ENCODE results near the gene PAK6.

Gene PAK6

GRCh38 chr15:40241269-40242212 is 2.7 kb downstream of the PAK6 start:
- no peak for DNase-seq (ENCODE audit: low spot score)

DNA sequence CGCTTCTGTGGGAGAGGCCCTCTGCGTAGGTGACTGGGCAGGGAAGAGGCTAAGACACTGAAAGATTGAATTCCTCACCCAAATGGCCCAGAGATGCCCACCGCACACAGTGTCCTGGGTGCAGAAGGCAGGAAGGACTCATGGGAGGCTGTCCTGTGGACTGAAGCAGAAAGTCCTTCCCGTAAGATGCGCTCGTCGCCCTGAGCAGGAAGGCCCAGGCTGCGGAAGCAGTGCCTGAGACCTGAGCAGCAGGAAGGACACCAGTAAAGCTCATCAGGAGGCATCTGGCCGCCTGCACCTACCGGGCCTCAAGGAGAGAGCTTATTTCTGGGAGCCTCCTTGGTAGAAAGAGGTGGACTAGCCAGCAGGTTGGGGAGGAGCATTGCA is 3.3 kb downstream of the PAK6 start:
- no peak for DNase-seq (ENCODE audit: low spot score)

GRCh38 chr15:40242601-40243000 is 3.7 kb downstream of the PAK6 start:
- DNase-seq (ENCODE audit: low spot score): no peak

DNA sequence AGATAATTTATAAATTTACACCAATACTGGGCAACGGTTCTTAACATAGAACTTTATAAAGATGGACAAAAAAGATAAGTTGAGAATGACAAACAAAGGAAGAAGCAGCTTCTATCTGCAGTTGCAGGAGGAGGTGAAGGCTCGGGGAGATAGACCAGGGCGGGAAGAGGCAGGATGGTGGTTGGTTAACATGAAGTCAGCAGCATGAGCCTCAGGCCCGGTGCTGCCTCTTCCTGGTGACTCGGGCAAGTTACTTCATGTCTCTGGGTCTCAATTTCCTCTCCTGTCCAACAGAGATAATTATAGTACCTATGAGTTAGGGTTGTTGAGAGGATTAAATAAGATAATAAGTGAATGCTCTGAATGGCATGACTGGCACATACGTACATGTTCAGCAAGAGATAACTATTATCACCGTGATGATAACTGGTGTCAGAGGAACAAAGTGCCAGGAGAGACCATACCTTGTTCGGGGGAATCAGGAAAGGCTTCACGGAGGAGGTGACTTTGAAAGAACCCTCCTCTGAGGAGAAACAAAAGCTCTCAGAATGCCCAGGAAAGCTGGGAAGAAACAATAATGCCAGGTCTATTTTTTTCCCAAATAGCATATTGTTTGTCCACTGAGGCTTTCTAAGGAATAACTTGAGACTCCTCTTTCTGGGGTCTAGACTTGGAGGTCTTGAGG is 4.4 kb downstream of the PAK6 start:
- no peak for DNase-seq (ENCODE audit: low spot score)

GRCh38 chr15:40244961-40245523 is 6.2 kb downstream of the PAK6 start:
- no peak for DNase-seq (ENCODE audit: low spot score)

DNA sequence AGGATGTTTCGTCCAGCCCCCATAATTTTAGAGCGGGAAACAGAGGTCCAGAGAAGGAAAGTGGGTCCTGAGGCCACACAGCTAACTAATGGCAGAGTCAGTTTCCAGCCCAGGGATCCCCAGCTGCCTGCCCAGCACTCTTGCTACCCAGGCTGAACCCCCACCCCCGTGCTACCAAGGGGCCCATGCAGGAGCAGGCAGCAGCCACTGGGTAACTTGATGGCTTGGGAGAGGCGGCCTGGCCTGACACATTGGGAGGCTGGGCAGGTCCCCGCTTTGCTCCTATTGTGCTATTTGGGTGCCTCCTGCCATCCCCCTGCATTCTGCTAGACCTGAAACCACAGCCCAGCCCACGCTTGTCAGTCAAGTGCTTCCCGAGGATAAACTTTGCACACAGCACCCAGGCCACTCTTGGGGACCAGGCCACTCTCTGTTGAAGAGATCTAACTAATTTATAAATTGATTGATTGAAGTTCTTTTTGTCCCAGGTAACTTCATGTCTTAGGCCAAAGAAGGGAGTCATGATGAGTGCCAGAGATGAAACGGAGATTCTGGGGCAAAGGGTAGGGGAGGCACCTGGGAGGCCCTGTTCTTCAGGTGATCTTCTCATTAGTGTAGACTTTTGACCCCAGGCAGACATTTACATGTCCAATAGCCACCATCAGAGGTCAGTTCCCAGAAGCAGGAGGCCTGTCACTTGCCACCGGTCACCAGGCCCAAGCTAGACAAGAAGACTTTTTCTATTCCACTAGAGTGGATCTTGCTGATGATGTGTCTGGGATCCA is 7.0 kb downstream of the PAK6 start:
- DNase-seq (ENCODE audit: low spot score): no peak

DNA sequence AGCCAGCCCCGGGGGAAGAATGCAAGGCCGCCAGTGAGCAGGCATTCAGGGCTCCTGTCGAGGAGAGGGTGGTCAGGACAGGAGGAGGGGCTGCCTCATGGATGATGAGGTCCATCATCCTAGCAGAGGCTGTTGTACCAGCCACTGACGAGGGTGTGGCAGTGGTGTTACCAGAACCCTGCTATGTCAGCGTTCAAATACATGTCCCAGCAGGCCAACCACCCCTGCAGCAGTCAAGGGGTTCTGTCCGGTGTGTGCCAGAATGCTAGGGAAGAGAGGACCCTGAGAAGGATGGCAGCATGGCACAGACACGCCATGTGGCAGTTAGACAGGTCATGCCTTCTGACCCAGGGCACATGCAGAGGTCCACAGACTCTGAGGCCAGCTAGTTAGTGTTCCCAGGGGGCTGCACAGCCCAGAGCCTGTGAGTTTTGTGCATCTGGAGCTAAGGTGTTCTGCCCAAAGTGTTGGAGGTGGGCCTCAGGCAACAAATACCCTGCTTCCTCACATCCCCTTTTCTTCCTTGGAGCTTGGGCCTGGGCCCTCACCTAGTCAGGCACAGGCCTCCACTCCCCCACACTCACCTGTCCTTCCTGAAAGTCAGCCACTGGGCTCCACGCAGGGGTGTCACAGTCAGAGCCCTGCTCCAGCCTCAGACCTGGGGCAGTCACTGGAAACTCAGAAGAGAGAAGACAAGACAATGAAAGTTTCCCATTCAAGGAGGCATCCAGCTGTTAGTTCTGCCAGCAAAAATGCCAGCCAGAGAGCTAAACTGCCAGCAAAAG is 7.8 kb downstream of the PAK6 start:
- no peak for DNase-seq (ENCODE audit: low spot score)

DNA sequence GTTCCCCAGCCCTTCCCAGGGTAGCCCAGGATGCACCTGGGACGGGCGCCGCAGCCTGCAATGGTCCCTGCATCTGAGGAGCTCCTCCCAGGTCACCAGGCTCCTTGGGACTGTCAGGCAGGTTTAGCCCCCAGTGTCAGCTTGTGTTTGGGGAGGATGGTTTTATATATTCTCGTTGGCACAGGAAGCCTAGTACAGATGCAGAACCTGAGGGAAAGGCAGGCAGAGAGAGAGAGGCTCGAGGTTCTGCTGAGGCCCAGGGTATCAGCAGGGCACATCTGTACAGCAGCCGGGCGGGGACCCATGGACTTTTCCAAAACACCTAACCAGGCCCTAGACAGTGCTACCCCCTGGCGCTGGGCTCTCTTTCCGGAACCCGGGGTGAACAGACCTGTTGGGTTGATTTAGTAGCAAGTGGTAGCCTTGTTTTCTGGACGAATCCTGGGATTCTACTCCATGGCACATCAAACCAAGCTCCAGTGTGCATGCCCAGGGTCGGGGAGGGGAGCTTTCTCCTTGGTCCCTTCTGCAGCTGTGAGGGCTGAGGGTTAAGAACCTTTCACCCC is 8.6 kb downstream of the PAK6 start:
- DNase-seq (ENCODE audit: low spot score): no peak

- no peak for DNase-seq (ENCODE audit: low spot score)
These were observed 9.3 kb downstream of the PAK6 start for GRCh38 chr15:40248006-40248783.

DNA sequence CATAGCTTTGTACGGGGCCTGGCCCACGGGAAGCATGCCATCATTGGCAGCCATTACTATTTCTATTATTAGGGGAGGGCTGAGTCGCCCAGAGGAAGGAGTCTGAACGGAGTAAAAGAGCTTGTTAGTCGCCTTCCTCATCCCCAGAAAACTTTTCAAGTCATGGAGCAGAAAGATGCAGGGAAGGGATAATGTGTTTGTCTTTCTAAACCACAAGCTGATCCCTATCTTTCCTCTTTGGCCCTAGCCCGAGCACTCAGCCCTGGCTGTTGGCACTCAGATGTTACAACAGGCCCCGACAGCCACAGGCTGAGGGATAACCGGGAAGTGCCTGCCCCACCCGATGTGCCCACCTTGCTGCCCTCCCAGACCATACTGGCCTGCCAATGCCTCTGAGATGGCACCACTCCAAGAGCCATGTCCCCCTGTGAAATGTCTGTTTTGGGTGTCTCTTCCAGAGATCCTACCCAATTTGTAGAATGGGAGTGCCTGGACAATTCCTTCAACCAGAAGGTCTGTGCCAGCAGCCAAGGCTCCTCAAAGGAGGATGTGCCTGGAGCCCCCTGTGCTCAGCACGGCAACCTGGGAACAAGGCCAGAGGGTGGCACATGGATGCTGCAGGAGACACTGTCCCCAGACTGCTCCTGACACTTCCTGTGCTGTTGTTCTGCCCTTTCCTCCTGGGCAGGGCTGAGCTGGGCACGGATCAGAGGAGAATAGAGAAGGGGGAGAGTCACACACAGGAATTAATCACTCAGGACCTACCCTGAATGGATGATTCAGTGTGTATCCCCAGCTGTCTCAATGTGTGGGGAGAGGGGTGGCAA is 10.8 kb downstream of the PAK6 start:
- no peak for DNase-seq (ENCODE audit: low spot score)

GRCh38 chr15:40250304-40250656 is 11.4 kb downstream of the PAK6 start:
- no peak for DNase-seq (ENCODE audit: low spot score)

DNA sequence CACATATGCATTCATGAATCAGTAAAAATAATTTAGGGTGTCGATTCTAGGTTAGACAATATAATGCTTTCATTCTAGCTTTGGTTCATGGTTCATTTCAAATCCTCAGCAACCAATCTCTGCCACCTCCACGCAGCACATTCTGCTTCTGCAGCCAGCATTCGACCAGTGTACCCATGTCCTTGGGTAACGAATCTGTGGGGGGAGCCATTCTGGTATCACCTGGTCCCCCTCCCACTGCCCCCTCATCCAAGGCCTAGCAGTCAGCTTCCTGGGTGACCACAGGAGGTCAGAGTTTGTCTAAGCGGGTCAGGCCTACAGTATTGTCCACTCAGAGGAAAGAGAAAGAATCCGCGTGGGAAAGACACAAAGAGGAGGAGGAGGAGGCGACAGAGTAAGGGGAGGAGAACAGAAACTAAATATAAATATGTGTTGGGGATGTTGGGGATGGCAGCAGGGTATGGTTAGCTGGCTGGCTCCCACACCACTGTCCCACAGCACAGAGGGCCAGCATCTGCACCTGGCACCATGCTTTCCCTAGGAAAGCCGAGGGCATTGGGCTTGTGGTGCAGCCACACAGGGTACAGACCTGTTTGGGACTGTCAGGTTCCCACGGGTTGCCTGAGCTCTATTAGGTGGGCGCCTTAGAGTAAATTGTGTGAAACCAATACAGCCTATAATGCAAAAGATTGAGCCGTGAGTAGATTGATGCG is 12.1 kb downstream of the PAK6 start:
- DNase-seq (ENCODE audit: low spot score): no peak

DNA sequence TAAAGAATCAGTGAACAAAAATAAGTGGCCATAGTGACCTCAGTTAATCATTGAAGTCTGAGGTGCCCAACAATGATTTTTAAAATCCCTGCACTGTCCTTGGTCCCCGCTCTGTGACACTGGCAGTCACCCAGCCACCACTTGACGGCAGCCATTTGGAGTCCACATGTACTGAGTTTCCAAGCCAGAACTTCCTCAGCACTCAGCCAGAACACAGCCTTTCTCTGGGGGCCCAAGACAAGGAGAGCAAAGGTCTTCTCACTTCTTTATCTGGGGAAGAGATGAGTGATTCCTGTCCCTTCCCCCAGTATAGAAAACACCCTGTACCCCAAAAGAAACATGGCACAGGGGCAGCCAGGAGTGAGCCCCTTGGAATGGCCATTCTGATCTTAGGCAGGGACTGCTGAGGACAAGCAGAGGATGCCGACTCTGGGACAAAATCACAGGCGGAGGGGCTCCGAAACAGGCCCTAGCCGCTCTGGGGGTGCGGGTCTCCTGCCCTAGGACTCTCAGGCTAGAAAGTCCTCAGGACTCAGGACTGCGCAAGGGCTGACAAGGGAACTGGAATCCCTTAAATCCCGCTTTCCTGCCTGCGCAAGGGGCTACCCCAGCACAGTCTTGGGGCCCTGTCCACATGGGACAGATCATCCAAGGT is 12.8 kb downstream of the PAK6 start:
- DNase-seq (ENCODE audit: low spot score): no peak

GRCh38 chr15:40252141-40252437 is 13.2 kb downstream of the PAK6 start:
- DNase-seq (ENCODE audit: low spot score): no peak

GRCh38 chr15:40252438-40253166 is 13.7 kb downstream of the PAK6 start:
- no peak for DNase-seq (ENCODE audit: low spot score)

GRCh38 chr15:40253167-40253790 is 14.4 kb downstream of the PAK6 start:
- DNase-seq (ENCODE audit: low spot score): no peak

DNA sequence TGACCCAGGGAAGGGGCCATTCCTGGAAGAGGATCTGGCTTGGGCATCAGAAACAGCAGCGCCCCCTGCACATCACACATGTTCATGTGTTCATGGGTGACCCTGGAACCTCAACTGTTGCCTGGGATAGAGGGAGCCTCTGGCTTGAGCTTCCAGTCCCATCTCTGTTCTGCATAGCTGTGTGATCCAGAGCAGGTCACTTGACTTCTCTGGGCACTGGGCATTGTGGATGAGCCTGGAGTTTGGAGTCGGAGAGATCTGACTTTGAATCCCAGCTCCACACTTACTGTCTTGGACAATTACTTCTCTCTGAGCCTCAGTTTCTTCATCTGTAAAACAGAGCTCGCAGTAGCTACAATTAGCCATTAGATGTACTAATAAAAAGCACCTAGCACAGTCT is 15.6 kb downstream of the PAK6 start:
- no peak for DNase-seq (ENCODE audit: low spot score)
